MM.1S (cell line): ENCODE results near the gene NCOA5.

Source experiments
- DNase-seq: peaks from one replicate; pipeline ENCODE4 v3.0.0-alpha.2; 2015
- H2AFZ ChIP-seq: fragments of 300-600 bp; sonication (generic); 2 replicates; pipeline ENCODE4 v1.6.0; 2016; ENCODE audit warnings: antibody characterized with exemption, low read length
- H3F3A ChIP-seq: fragments of 300-600 bp; sonication (generic); 2 replicates; pipeline ENCODE4 v1.6.1; 2016; ENCODE audit warnings: mild to moderate bottlenecking, antibody characterized with exemption, low read length, moderate library complexity, mixed read lengths; ENCODE audit not compliant: insufficient read depth
- H3K27ac ChIP-seq: fragments of 300-600 bp; sonication (generic); 2 replicates; pipeline ENCODE4 v1.5.1; 2016; ENCODE audit warnings: mild to moderate bottlenecking, low read length
- H3K27me3 ChIP-seq: fragments of 300-600 bp; sonication (generic); replicated peaks from 2 replicates; pipeline ENCODE4 v1.6.0; 2016; ENCODE audit warnings: low read length; ENCODE audit not compliant: insufficient read depth
- H3K36me3 ChIP-seq: fragments of 300-600 bp; sonication (generic); replicated peaks from 2 replicates; pipeline ENCODE4 v1.6.1; 2016; ENCODE audit warnings: mild to moderate bottlenecking, low read length, mixed read lengths; ENCODE audit not compliant: insufficient read depth
- H3K4me1 ChIP-seq: fragments of 300-600 bp; sonication (generic); 2 replicates; pipeline ENCODE4 v1.6.1; 2016; ENCODE audit warnings: low read length, mixed read lengths
- H3K4me2 ChIP-seq: fragments of 300-600 bp; sonication (generic); 2 replicates; pipeline ENCODE4 v1.6.0; 2016; ENCODE audit warnings: low read depth, low read length
- H3K4me3 ChIP-seq: fragments of 300-600 bp; sonication (generic); 2 replicates; pipeline ENCODE4 v1.5.1; 2016; ENCODE audit warnings: low read length, mixed read lengths
- H3K79me2 ChIP-seq: fragments of 300-600 bp; sonication (generic); 2 replicates; pipeline ENCODE4 v1.6.1; 2016; ENCODE audit warnings: mixed run types, low read length, mixed read lengths
- H3K9ac ChIP-seq: fragments of 300-600 bp; sonication (generic); 2 replicates; pipeline ENCODE4 v1.6.1; 2016; ENCODE audit warnings: low read length, mixed read lengths
- H3K9me2 ChIP-seq: fragments of 300-600 bp; sonication (generic); replicated peaks from 2 replicates; pipeline ENCODE4 v1.6.1; 2016; ENCODE audit warnings: mild to moderate bottlenecking, low read length, mixed read lengths; ENCODE audit not compliant: insufficient read depth
- H3K9me3 ChIP-seq: fragments of 300-600 bp; sonication (generic); replicated peaks from 2 replicates; pipeline ENCODE4 v1.6.1; 2016; ENCODE audit warnings: mild to moderate bottlenecking, low read length, mixed read lengths; ENCODE audit not compliant: insufficient read depth
- H4K20me1 ChIP-seq: fragments of 300-600 bp; sonication (generic); 2 replicates; pipeline ENCODE4 v1.6.1; 2016; ENCODE audit warnings: mild to moderate bottlenecking, low read length, moderate library complexity, mixed read lengths; ENCODE audit not compliant: insufficient read depth
- CTCF ChIP-seq: fragments of 300-600 bp; sonication (generic); IDR thresholded peaks from 2 replicates; pipeline ENCODE4 v1.5.1; 2016; ENCODE audit warnings: antibody characterized with exemption, low read length, mixed read lengths
- EZH2 ChIP-seq: fragments of 300-600 bp; sonication (generic); optimal IDR thresholded peaks from 2 replicates; pipeline ENCODE3; 2017; ENCODE audit warnings: low read depth, mild to moderate bottlenecking, antibody characterized with exemption, low read length, mixed read lengths
- EZH2phosphoT487 ChIP-seq: fragments of 300-600 bp; sonication (generic); IDR thresholded peaks from 2 replicates; pipeline ENCODE4 v1.6.1; 2018; ENCODE audit warnings: antibody characterized with exemption, low read length

The NCOA5 gene

GRCh38 chr20:46012921-46013320 lies 76.8 kb downstream of the NCOA5 start:
- Histone ChIP-seq H3K9me3 (no peaks in the 10 kb centered on the region), H3K79me2 (no peaks in the 10 kb centered on the region), H3K4me1 (peaks cover 5% of the 10 kb centered on the region; the same call in 1 of the 2 replicates), H3F3A (no peaks in the 10 kb centered on the region), H3K27me3 (peaks cover 62% of the 10 kb centered on the region), H3K27ac (no peak overlapping the region), H2AFZ (no peak overlapping the region), H3K9me2 (no peaks in the 10 kb centered on the region), H3K4me3 (no peak overlapping the region), H3K9ac (no peak overlapping the region), H3K36me3 (no peaks in the 10 kb centered on the region), H4K20me1 (no peaks in the 10 kb centered on the region), H3K4me2 (no peak overlapping the region)
- DNase-seq, result no peak
- no peak for TF ChIP-seq CTCF
- no peak for TF ChIP-seq EZH2
- TF ChIP-seq EZH2phosphoT487, result no peak

- Histone ChIP-seq H3K4me3 (no peak overlapping the region), H3K36me3 (no peaks in the 10 kb centered on the region), H3K79me2 (no peaks in the 10 kb centered on the region), H3K9ac (no peak overlapping the region), H2AFZ (no peak overlapping the region), H3F3A (no peaks in the 10 kb centered on the region), H3K9me2 (no peaks in the 10 kb centered on the region), H3K4me2 (no peak overlapping the region), H3K27me3 (peaks cover 69% of the 10 kb centered on the region), H3K27ac (no peak overlapping the region), H4K20me1 (no peaks in the 10 kb centered on the region), H3K9me3 (no peaks in the 10 kb centered on the region), H3K4me1 (peaks cover 5% of the 10 kb centered on the region; the same call in 1 of the 2 replicates)
- DNase-seq, result no peak
- TF ChIP-seq EZH2, result no peak
- TF ChIP-seq CTCF, result peak; percentile 44
- no peak for TF ChIP-seq EZH2phosphoT487
These were observed 77.9 kb downstream of the NCOA5 start for GRCh38 chr20:46011631-46012482.
